ENCODE results near the gene CHGA.

Gene CHGA

DNA sequence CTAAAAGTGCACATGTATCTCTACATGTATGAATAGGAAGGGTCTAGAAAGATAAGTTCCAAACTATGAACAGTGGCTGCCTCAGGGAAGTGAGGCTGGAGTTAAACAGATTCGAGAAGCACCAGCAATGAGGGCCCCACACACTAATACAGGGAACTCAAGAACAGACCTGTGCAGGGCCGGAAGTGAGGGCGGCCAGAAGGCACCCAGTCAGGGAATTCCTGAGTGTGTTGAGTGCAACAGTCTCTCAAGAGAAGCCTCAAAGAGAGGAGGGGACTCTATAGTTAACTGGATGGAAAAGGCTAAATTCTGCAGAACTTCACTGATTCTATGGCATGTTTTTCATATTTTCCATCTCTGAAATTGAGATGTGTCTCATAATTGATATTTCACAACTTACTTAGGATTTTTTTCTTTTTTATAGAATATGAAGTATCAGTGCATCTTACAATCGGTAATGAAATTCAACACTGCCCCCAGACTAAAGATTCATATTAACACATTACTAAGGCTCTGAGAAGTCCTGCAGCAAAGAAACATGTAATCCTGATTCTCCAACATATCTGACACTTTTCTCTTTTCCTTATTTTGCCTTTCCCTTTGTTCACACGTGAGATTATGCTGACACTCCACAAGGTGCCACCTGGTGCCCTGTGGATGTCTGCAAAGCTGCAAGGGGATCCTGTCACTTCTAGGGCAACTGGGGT lies 61.3 kb downstream of the CHGA start:
- DNase-seq, result no peak

All from right kidney (tissue), 1 donor.